CD4-positive, alpha-beta T cell treated with Interferon alpha-2 for 1 hour (primary cell): ENCODE measurements around the gene NDUFS5.
"Not testable (repeated sequence)": the region's sequence is repeated elsewhere in the genome, so short reads cannot be mapped to it uniquely, and the experiment has no call there.

Source experiments
- DNase-seq, 2 donors: peaks; one replicate each; pipeline ENCODE4 v3.0.0-alpha.2; 2020 to 2022

Gene NDUFS5

GRCh38 chr1:39026051-39026865 lies at the start of gene NDUFS5:
Gene NDUFS5 (plus strand): TSS chr1:39026350. CDS start chr1:39028725, 2,375 bp downstream.
- peak; percentile 83 to 85 for DNase-seq

GRCh38 chr1:38977399-38978244 lies 48.5 kb upstream of the NDUFS5 start:
- peak; percentile 60 to 80 for DNase-seq

- not testable (repeated sequence) for DNase-seq
Observed at GRCh38 chr1:38978245-38978542, 48.0 kb upstream of the NDUFS5 start.

GRCh38 chr1:38979380-38979779 lies 46.8 kb upstream of the NDUFS5 start:
- not testable (repeated sequence) for DNase-seq

- no peak for DNase-seq
Observed at GRCh38 chr1:38989979-38990378, 36.2 kb upstream of the NDUFS5 start.

GRCh38 chr1:38990386-38990737 lies 35.8 kb upstream of the NDUFS5 start:
- DNase-seq = no peak

- peak; percentile 97 to 98 for DNase-seq
Observed at GRCh38 chr1:38990738-38991637, 35.2 kb upstream of the NDUFS5 start, which contains the start of gene AKIRIN1. Gene AKIRIN1 (plus strand): TSS chr1:38991276. CDS start chr1:38991381, 105 bp downstream.

- DNase-seq = no peak
Observed at GRCh38 chr1:38991638-38992411, 34.3 kb upstream of the NDUFS5 start.

GRCh38 chr1:38992412-38993111 lies 33.6 kb upstream of the NDUFS5 start:
- DNase-seq = no peak

GRCh38 chr1:38994196-38994595 lies 32.0 kb upstream of the NDUFS5 start:
- DNase-seq = no peak

- DNase-seq = peak in 1 of 2 donors; percentile 39
Observed at GRCh38 chr1:38997034-38997900, 28.9 kb upstream of the NDUFS5 start.

GRCh38 chr1:38997901-38998190 lies 28.3 kb upstream of the NDUFS5 start:
- no peak for DNase-seq

- no peak for DNase-seq
Observed at GRCh38 chr1:39001516-39002421, 24.4 kb upstream of the NDUFS5 start.

- no peak for DNase-seq
Observed at GRCh38 chr1:39003281-39003680, 22.9 kb upstream of the NDUFS5 start.

GRCh38 chr1:39003794-39004193 lies 22.4 kb upstream of the NDUFS5 start:
- no peak for DNase-seq

- DNase-seq = no peak
Observed at GRCh38 chr1:39006287-39006686, 19.9 kb upstream of the NDUFS5 start.

- DNase-seq = no peak
Observed at GRCh38 chr1:39006726-39007645, 19.2 kb upstream of the NDUFS5 start.

GRCh38 chr1:39014956-39015355 lies 11.2 kb upstream of the NDUFS5 start:
- DNase-seq = not testable (repeated sequence)
